HEK293 (cell line): Measurements from ENCODE around the gene CCNK.

Experiments
- GLI4 ChIP-seq: fragments of 450-650 bp; formaldehyde crosslinking; IDR thresholded peaks from 2 replicates; pipeline ENCODE4 v1.5.1; 2016; ENCODE audit warnings: missing biosample characterization, missing genetic modification characterization
- ZBTB7A ChIP-seq: fragments of 450-650 bp; formaldehyde crosslinking; IDR thresholded peaks from 2 replicates; pipeline ENCODE4 v1.5.1; 2016; ENCODE audit warnings: low read depth, missing biosample characterization, missing genetic modification characterization
- ZNF146 ChIP-seq: fragments of 450-650 bp; formaldehyde crosslinking; IDR thresholded peaks from 2 replicates; pipeline ENCODE4 v1.5.1; 2016; ENCODE audit warnings: missing biosample characterization, missing genetic modification characterization
- ZNF704 ChIP-seq: fragments of 450-650 bp; formaldehyde crosslinking; IDR thresholded peaks from 2 replicates; pipeline ENCODE4 v1.5.1; 2016; ENCODE audit warnings: missing biosample characterization, missing genetic modification characterization
- ZSCAN5A ChIP-seq: fragments of 450-650 bp; formaldehyde crosslinking; IDR thresholded peaks from 2 replicates; pipeline ENCODE4 v1.5.1; 2016; ENCODE audit warnings: missing biosample characterization, missing genetic modification characterization

GRCh38 chr14:99481745-99482099 is 513 bp downstream of the CCNK start:
- TF ChIP-seq GLI4 (tag by site-specific recombination) (no peak), ZNF146 (no peak), ZSCAN5A (tag by site-specific recombination) (no peak), ZNF704 (tag by site-specific recombination) (no peak), ZBTB7A (tag by site-specific recombination) (no peak)
